HEK293T (cell line): ENCODE results near the gene VAV3.

Experiments
- CTCF ChIA-PET: fragments of 350-600 bp; formaldehyde crosslinking; extraction: SDS; loops from one replicate; lab custom pipeline; 2021; ENCODE audit warnings: antibody characterized with exemption, inconsistent platforms; lab: Yijun Ruan, JAX
- POLR2A ChIA-PET: fragments of 350-600 bp; formaldehyde crosslinking; extraction: SDS; loops from one replicate; lab custom pipeline; 2020; ENCODE audit warnings: antibody characterized with exemption, inconsistent platforms; lab: Yijun Ruan, JAX
- DNase-seq: peaks from one replicate; pipeline ENCODE4 v3.0.0; 2012; ENCODE audit warnings: mixed read lengths; ENCODE audit errors: extremely low spot score
- ARNT ChIP-seq: fragments of 450-650 bp; IDR thresholded peaks from 2 replicates; pipeline ENCODE4 v1.6.1; 2017; ENCODE audit warnings: mild to moderate bottlenecking
- BHLHE40 ChIP-seq: fragments of 450-650 bp; IDR thresholded peaks from 2 replicates; pipeline ENCODE4 v1.6.1; 2016; ENCODE audit warnings: mild to moderate bottlenecking, moderate library complexity, borderline replicate concordance
- CTBP1 ChIP-seq: fragments of 450-650 bp; IDR thresholded peaks from 2 replicates; pipeline ENCODE4 v1.6.1; 2016; ENCODE audit warnings: borderline replicate concordance
- ELF4 ChIP-seq: fragments of 450-650 bp; IDR thresholded peaks from 2 replicates; pipeline ENCODE4 v1.6.1; 2017; ENCODE audit warnings: antibody characterized with exemption
- FOXA1 ChIP-seq: fragments of 450-650 bp; IDR thresholded peaks from 2 replicates; pipeline ENCODE4 v1.6.1; 2016; ENCODE audit warnings: mild to moderate bottlenecking
- FOXK2 ChIP-seq: fragments of 450-650 bp; IDR thresholded peaks from 2 replicates; pipeline ENCODE4 v1.6.1; 2016; ENCODE audit warnings: mild to moderate bottlenecking
- FOXM1 ChIP-seq: fragments of 450-650 bp; IDR thresholded peaks from 2 replicates; pipeline ENCODE4 v1.6.1; 2017; ENCODE audit warnings: mild to moderate bottlenecking, borderline replicate concordance
- HDGF ChIP-seq: fragments of 450-650 bp; IDR thresholded peaks from 2 replicates; pipeline ENCODE4 v1.6.1; 2017; ENCODE audit warnings: antibody characterized with exemption, borderline replicate concordance
- L3MBTL2 ChIP-seq: fragments of 450-650 bp; conservative IDR thresholded peaks from 2 replicates; pipeline ENCODE4 v1.6.1; 2016; ENCODE audit warnings: mild to moderate bottlenecking
- LEF1 ChIP-seq: fragments of 450-650 bp; IDR thresholded peaks from 2 replicates; pipeline ENCODE4 v1.6.1; 2017; ENCODE audit warnings: mild to moderate bottlenecking, borderline replicate concordance
- NFRKB ChIP-seq: fragments of 450-650 bp; IDR thresholded peaks from 2 replicates; pipeline ENCODE4 v1.6.1; 2016; ENCODE audit warnings: mild to moderate bottlenecking, moderate library complexity
- SP1 ChIP-seq: fragments of 450-650 bp; IDR thresholded peaks from 2 replicates; pipeline ENCODE4 v1.6.1; 2017
- SUZ12 ChIP-seq: fragments of 450-650 bp; IDR thresholded peaks from 2 replicates; pipeline ENCODE4 v1.6.1; 2016; ENCODE audit warnings: mild to moderate bottlenecking
- TARDBP ChIP-seq: fragments of 450-650 bp; IDR thresholded peaks from 2 replicates; pipeline ENCODE4 v1.6.1; 2016
- ZNF384 ChIP-seq: fragments of 450-650 bp; IDR thresholded peaks from 2 replicates; pipeline ENCODE4 v1.6.1; 2016
- TF ChIP-seq, protein P1 (sequence below): fragments of 450-650 bp; IDR thresholded peaks from 2 replicates; pipeline ENCODE4 v1.6.1; 2016

VAV3 gene

DNA sequence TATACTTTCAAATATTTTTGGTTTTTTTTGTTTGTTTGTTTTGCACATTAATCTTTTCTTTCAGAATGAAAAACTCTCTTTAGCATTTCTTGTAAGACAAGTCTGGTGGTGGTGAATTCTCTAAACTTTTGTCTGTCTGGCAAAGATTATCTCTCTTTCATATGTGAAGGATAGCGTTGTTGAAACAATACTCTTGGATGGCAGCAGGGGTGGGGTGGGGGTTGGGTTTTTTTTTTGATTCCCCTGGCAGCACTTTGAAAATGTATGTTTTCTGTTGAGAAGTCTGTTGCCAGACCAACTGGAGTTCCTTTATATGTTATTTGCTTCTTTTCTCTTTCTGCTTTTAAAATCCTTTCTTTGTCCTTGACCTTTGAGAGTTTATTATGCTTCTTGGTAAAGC lies 160.2 kb downstream of the VAV3 start:
- ChIA-PET CTCF (no interaction called here), POLR2A (no interaction called here)
- TF ChIP-seq HDGF, result no peak
- TF ChIP-seq FOXK2, result no peak
- TF ChIP-seq L3MBTL2, result no peak
- no peak for TF ChIP-seq ARNT
- TF ChIP-seq SP1, result no peak
- no peak for TF ChIP-seq TARDBP
- no peak for TF ChIP-seq ZNF384
- no peak for TF ChIP-seq NFRKB
- TF ChIP-seq, protein P1, sequence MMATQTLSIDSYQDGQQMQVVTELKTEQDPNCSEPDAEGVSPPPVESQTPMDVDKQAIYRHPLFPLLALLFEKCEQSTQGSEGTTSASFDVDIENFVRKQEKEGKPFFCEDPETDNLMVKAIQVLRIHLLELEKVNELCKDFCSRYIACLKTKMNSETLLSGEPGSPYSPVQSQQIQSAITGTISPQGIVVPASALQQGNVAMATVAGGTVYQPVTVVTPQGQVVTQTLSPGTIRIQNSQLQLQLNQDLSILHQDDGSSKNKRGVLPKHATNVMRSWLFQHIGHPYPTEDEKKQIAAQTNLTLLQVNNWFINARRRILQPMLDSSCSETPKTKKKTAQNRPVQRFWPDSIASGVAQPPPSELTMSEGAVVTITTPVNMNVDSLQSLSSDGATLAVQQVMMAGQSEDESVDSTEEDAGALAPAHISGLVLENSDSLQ, result no peak
- no peak for TF ChIP-seq SUZ12
- no peak for TF ChIP-seq BHLHE40
- TF ChIP-seq CTBP1, result no peak
- TF ChIP-seq ELF4, result no peak
- no peak for TF ChIP-seq FOXM1
- TF ChIP-seq LEF1, result no peak
- TF ChIP-seq FOXA1, result no peak
- DNase-seq, result no peak

DNA sequence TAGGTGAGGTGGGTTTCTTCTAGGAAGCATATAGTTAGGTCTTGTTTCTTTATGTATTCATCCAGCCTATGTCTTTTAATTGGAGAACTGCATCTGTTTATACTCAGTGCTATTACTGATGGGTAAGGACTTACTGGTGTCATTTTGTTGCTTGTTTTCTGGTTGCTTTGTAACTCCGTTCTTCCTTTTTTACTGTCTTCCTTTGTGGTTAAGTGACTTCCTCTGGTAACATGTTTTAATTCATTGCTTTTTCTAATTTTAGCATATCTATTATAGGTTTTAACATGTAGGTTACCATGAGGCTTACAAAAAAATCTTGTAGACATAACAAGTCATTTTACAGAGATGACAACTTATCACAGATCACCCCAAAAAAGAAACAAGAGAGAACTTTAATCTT lies 160.8 kb downstream of the VAV3 start:
- CTCF ChIA-PET, result no interaction called here
- POLR2A ChIA-PET, result no interaction called here
- DNase-seq, result no peak
- no peak for TF ChIP-seq CTBP1
- no peak for TF ChIP-seq BHLHE40
- TF ChIP-seq SUZ12, result no peak
- no peak for TF ChIP-seq ELF4
- TF ChIP-seq ZNF384, result no peak
- no peak for TF ChIP-seq FOXA1
- no peak for TF ChIP-seq LEF1
- TF ChIP-seq SP1, result no peak
- TF ChIP-seq ARNT, result no peak

DNA sequence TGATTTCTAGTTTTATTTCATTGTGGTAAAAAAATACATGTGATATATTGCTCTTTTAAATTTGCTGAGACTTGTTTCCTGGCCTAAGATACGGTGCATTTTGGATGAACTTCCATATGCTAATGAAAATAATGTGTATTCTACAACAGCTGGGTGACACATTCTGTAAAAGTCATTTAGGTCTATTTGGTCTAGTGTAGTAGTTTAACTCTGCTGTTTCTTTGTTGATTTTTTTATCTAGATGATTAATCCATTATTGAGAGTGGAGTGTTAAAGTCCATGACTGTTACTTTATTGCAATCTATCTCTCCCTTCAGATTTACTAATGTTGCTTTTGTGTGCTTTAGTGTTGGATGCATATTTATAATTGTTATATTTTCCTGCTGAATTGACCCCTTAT lies 161.4 kb downstream of the VAV3 start:
- no peak for DNase-seq
- ChIA-PET POLR2A (no interaction called here), CTCF (no interaction called here)
- TF ChIP-seq HDGF, result no peak
- TF ChIP-seq ELF4, result no peak
- no peak for TF ChIP-seq LEF1
- no peak for TF ChIP-seq ARNT
- no peak for TF ChIP-seq FOXM1
- no peak for TF ChIP-seq SP1
- no peak for TF ChIP-seq SUZ12
- no peak for TF ChIP-seq FOXK2
- TF ChIP-seq TARDBP, result no peak
- TF ChIP-seq, protein P1, result no peak
- TF ChIP-seq CTBP1, result no peak
- TF ChIP-seq L3MBTL2, result no peak
- no peak for TF ChIP-seq FOXA1
- no peak for TF ChIP-seq NFRKB

DNA sequence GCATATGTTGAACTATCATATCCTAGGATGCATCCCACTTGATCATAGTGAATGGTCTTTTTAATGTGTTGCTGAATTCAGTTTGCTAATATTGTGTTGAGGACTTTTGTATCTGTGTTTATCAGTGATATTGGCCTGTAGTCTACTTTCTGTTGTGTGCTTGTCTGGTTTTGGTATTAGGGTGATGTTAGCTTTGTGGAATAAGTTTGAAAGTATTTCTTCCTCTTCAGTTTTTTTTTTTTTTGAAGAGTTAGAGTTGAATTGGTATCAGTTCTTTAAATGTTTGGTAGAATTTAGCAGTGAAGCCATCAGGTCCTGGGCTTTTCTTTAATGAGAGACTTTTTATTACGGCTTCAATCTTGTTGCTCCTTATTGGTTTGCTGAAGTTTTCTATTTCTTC lies 162.3 kb downstream of the VAV3 start:
- no peak for DNase-seq
- ChIA-PET CTCF (no interaction called here), POLR2A (no interaction called here)
- TF ChIP-seq ELF4 (no peak), NFRKB (no peak), FOXM1 (no peak), LEF1 (no peak), FOXA1 (no peak), ZNF384 (no peak), SP1 (no peak), HDGF (no peak), L3MBTL2 (no peak), BHLHE40 (no peak), FOXK2 (no peak), SUZ12 (no peak), ARNT (no peak), TARDBP (no peak), CTBP1 (no peak)
- TF ChIP-seq, protein P1, result no peak

DNA sequence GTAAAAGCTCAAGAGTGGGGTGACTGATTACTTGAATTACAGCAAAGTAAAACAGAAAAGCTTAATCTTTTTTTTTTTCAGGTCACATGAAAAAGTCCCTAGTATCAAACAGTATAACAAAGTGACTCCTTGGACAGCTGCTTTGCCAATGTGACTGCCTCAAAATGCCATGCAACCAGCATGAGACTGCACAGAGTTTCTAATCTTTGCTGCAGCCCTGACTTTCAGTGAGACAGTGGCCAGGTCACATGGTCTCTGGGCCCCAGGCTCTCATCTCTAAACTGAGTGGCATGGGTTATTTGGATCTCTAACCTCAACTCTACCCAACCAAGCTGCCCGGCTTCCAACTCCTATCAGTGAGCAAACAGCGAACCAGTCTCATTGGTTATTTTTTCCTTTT lies 169.0 kb downstream of the VAV3 start:
- CTCF ChIA-PET, result interaction anchor here (0.5 to 1.2 kb wide), 4 partner anchors 9 to 207 kb away, joined by 3 to 4 read pairs (median 4); no protein-coding TSS in a partner anchor
- TF ChIP-seq BHLHE40 (no peak), FOXM1 (no peak), FOXA1 (no peak), CTBP1 (no peak), L3MBTL2 (no peak), ELF4 (no peak), HDGF (no peak), FOXK2 (no peak), SP1 (no peak), LEF1 (no peak)
- TF ChIP-seq, protein P1, result no peak
- no peak for DNase-seq
- POLR2A ChIA-PET, result interaction anchor here (1.0 kb wide), 1 partner anchor 29 kb away, joined by 3 read pairs; no protein-coding TSS in a partner anchor

DNA sequence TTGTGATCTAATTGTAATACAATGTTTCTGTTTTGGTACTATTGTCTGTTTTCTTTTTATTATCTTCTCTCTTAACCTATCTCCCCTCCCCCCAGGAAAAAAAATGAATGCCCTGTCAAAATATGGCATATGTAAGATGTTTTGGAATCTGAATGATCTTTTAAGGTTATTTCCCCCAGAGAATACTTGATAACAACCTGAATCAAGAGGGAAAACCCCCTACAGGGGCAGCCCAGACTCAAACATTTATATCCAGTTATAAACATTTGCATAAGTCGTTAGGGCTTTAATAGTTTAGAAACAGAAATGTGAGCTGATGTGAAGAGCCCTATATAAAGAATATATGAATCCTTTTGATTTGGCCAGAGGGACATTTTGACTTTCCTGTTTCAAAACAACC lies 169.5 kb downstream of the VAV3 start:
- CTCF ChIA-PET, result interaction anchor here (0.5 to 1.2 kb wide), 4 partner anchors 8 to 208 kb away, joined by 3 to 4 read pairs (median 4); no protein-coding TSS in a partner anchor
- POLR2A ChIA-PET, result interaction anchor here (1.0 kb wide), 1 partner anchor 29 kb away, joined by 3 read pairs; no protein-coding TSS in a partner anchor
- TF ChIP-seq FOXM1, result no peak
- TF ChIP-seq, protein P1, result no peak
- no peak for TF ChIP-seq LEF1
- TF ChIP-seq SUZ12, result no peak
- no peak for TF ChIP-seq NFRKB
- no peak for TF ChIP-seq ZNF384
- TF ChIP-seq TARDBP, result no peak
- TF ChIP-seq CTBP1, result no peak
- no peak for TF ChIP-seq ARNT
- no peak for TF ChIP-seq SP1
- TF ChIP-seq L3MBTL2, result no peak
- TF ChIP-seq BHLHE40, result no peak
- no peak for TF ChIP-seq ELF4
- TF ChIP-seq FOXK2, result no peak
- no peak for TF ChIP-seq HDGF
- no peak for TF ChIP-seq FOXA1
- DNase-seq, result no peak
